Peyer's patch (tissue), 4 donors: ENCODE data around the gene METRNL. TPM values are rescaled to one million over a fixed set of nuclear protein-coding genes. Genes with fewer than 3 reads are reported as not detected.

Experiments
- DNase-seq, 3 donors: peaks; one replicate each; pipeline ENCODE4 v3.0.0-alpha.2; 2017 to 2019
- H3K27ac ChIP-seq, 4 donors: fragments of 200-600 bp; sonication (generic); one replicate each; pipeline ENCODE4 v1.5.1; 2016 to 2019
- H3K27me3 ChIP-seq, 2 donors: fragments of 200-600 bp; sonication (generic); one replicate each; pipeline ENCODE4 v1.5.1; 2019
- H3K36me3 ChIP-seq, 3 donors: fragments of 200-600 bp; sonication (generic); one replicate each; pipeline ENCODE4 v1.5.1; 2016 to 2019
- H3K4me1 ChIP-seq, 4 donors: fragments of 200-600 bp; sonication (generic); one replicate each; pipeline ENCODE4 v1.5.1; 2016 to 2019
- H3K4me3 ChIP-seq, 4 donors: fragments of 200-600 bp; sonication (generic); 1 replicate in 3 of 4; 2 replicates in 1 of 4; pipeline ENCODE4 v1.5.1; 2016 to 2019; ENCODE audit warnings: mild to moderate bottlenecking in 1 of 4
- H3K9me3 ChIP-seq, 4 donors: fragments of 200-600 bp; sonication (generic); one replicate each; pipeline ENCODE4 v1.5.1; 2016 to 2019; ENCODE audit warnings: mild to moderate bottlenecking in 1 of 4
- CTCF ChIP-seq, 6 experiments: fragments of 450-650 bp in 4 of 6; fragments of 200-600 bp in 2 of 6; sonication (generic) in 1 of 6; IDR thresholded peaks; one replicate each; pipeline ENCODE4 v1.5.1; 2017 to 2019; ENCODE audit warnings: antibody characterized with exemption in 6 of 6, mild to moderate bottlenecking in 3 of 6, moderate library complexity in 1 of 6
- POLR2A ChIP-seq, 2 donors: fragments of 450-650 bp; IDR thresholded peaks; one replicate each; pipeline ENCODE4 v1.5.1; 2017; ENCODE audit warnings: antibody characterized with exemption in 2 of 2, mild to moderate bottlenecking in 2 of 2, moderate library complexity in 2 of 2
- total RNA-seq, 4 donors: library from RNA; depleted of rRNA; stranded (reverse); fragments of >200 nt; gene quantifications; one replicate each; pipeline ENCODE4 v1.1.0, GENCODE V29; 2016

The METRNL gene
- total RNA-seq, 4 donors from 2014 or later = 73.4 to 170 (median 117) TPM

- H3K9me3 ChIP-seq = no peaks in the 10 kb centered on the region
Measured at GRCh38 chr17:83092186-83092585, 12.8 kb downstream of the METRNL start.

GRCh38 chr17:83092931-83093330, 13.5 kb downstream of the METRNL start:
- TF ChIP-seq POLR2A (IDR thresholded peaks at IDR 0.05) = no peak
- no peak for TF ChIP-seq CTCF (IDR thresholded peaks at IDR 0.05)
- peaks cover 0 to 45% (median 0%) of the 10 kb centered on the region in 3 donors for H3K36me3 ChIP-seq
- H3K4me1 ChIP-seq = peaks cover 0 to 42% (median 7%) of the 10 kb centered on the region in 4 donors
- no peaks in the 10 kb centered on the region for H3K9me3 ChIP-seq
- H3K4me3 ChIP-seq = peak overlapping the region in 1 of 4 donors; percentile 51
- peak overlapping the region in 1 of 4 donors; percentile 98 for H3K27ac ChIP-seq
- no peak for DNase-seq
- no peaks in the 10 kb centered on the region for H3K27me3 ChIP-seq

More at GRCh38 chr17:83092186-83092585, 12.8 kb downstream of the METRNL start:
- DNase-seq = peak in 1 of 3 donors; percentile 55
- H3K4me3 ChIP-seq = peak overlapping the region in 3 of 4 donors; percentile 12 to 51 (median 37)
- H3K27ac ChIP-seq = peak overlapping the region in 3 of 4 donors; percentile 88 to 98 (median 98)
- no peaks in the 10 kb centered on the region for H3K27me3 ChIP-seq
- peaks cover 0 to 52% (median 0%) of the 10 kb centered on the region in 3 donors for H3K36me3 ChIP-seq
- peaks cover 0 to 50% (median 7%) of the 10 kb centered on the region in 4 donors for H3K4me1 ChIP-seq
- TF ChIP-seq CTCF (IDR thresholded peaks at IDR 0.05) (no peak), POLR2A (IDR thresholded peaks at IDR 0.05) (no peak)

- DNase-seq = no peak
- no peak overlapping the region for H3K4me3 ChIP-seq
- peaks cover 2 to 42% (median 7%) of the 10 kb centered on the region in 4 donors for H3K4me1 ChIP-seq
- H3K36me3 ChIP-seq = peaks cover 0 to 39% (median 0%) of the 10 kb centered on the region in 3 donors
- H3K27ac ChIP-seq = peak overlapping the region in 1 of 4 donors; percentile 98
- TF ChIP-seq POLR2A (IDR thresholded peaks at IDR 0.05) = no peak
- no peaks in the 10 kb centered on the region for H3K9me3 ChIP-seq
- H3K27me3 ChIP-seq = no peaks in the 10 kb centered on the region
Measured at GRCh38 chr17:83093506-83093905, 14.1 kb downstream of the METRNL start.

- H3K4me3 ChIP-seq = no peak overlapping the region
- peaks cover 0 to 39% (median 0%) of the 10 kb centered on the region in 3 donors for H3K36me3 ChIP-seq
- H3K4me1 ChIP-seq = peaks cover 7 to 42% (median 11%) of the 10 kb centered on the region in 4 donors
Measured at GRCh38 chr17:83094291-83094690, 14.9 kb downstream of the METRNL start.

GRCh38 chr17:83095016-83095415, 15.6 kb downstream of the METRNL start:
- no peak for DNase-seq
- peaks cover 11 to 48% (median 19%) of the 10 kb centered on the region in 4 donors for H3K4me1 ChIP-seq
- no peaks in the 10 kb centered on the region for H3K27me3 ChIP-seq
- H3K9me3 ChIP-seq = no peaks in the 10 kb centered on the region
- TF ChIP-seq CTCF (IDR thresholded peaks at IDR 0.05) = no peak
- no peak for TF ChIP-seq POLR2A (IDR thresholded peaks at IDR 0.05)
- H3K36me3 ChIP-seq = peaks cover 0 to 39% (median 0%) of the 10 kb centered on the region in 3 donors
- no peak overlapping the region for H3K4me3 ChIP-seq
- H3K27ac ChIP-seq = no peak overlapping the region

More at GRCh38 chr17:83094291-83094690, 14.9 kb downstream of the METRNL start:
- H3K27ac ChIP-seq = no peak overlapping the region
- DNase-seq = no peak
- no peaks in the 10 kb centered on the region for H3K9me3 ChIP-seq
- no peak for TF ChIP-seq CTCF (IDR thresholded peaks at IDR 0.05)
- TF ChIP-seq POLR2A (IDR thresholded peaks at IDR 0.05) = no peak
- no peaks in the 10 kb centered on the region for H3K27me3 ChIP-seq

GRCh38 chr17:83096401-83097224, 17.2 kb downstream of the METRNL start:
- Histone ChIP-seq H3K36me3 (peaks cover 0 to 39% (median 0%) of the 10 kb centered on the region in 3 donors), H3K4me3 (no peak overlapping the region), H3K27ac (no peak overlapping the region), H3K9me3 (no peaks in the 10 kb centered on the region), H3K4me1 (peaks cover 13 to 50% (median 26%) of the 10 kb centered on the region in 4 donors), H3K27me3 (no peaks in the 10 kb centered on the region)
- no peak for TF ChIP-seq CTCF (IDR thresholded peaks at IDR 0.05)
- TF ChIP-seq POLR2A (IDR thresholded peaks at IDR 0.05) = no peak
- DNase-seq = peak in 1 of 3 donors; percentile 55
